Activated CD4-positive, alpha-beta memory T cell treated with anti-CD3 and anti-CD28 coated beads, Interleukin-2, amount 10 ng/mL, durations not matched to agents 7 days and 5 days (primary cell): Measurements from ENCODE around the gene BICDL2. TPM values are rescaled to one million over a fixed set of nuclear protein-coding genes. Genes with fewer than 3 reads are reported as not detected.

Experiments used
- CTCF ChIA-PET: fragments of 350-600 bp; sonication (Branson Sonifier 250); formaldehyde crosslinking; loops from one replicate; lab custom pipeline; 2021; ENCODE audit warnings: antibody characterized with exemption, inconsistent platforms; lab: Charles Lee
- POLR2A ChIA-PET: fragments of 350-600 bp; sonication (Branson Sonifier 250); formaldehyde crosslinking; loops from one replicate; lab custom pipeline; 2021; ENCODE audit warnings: antibody characterized with exemption; lab: Charles Lee
- DNase-seq: peaks from one replicate; pipeline ENCODE4 v3.0.0-alpha.2; 2020
- H3K27ac Mint-ChIP-seq: one replicate; pipeline ENCODE4 v1.8.0; 2021; ENCODE audit warnings: mild to moderate bottlenecking, mixed read lengths
- H3K27me3 Mint-ChIP-seq: one replicate; pipeline ENCODE4 v1.8.0; 2021; ENCODE audit warnings: mixed read lengths
- H3K36me3 Mint-ChIP-seq: one replicate; pipeline ENCODE4 v1.8.0; 2021; ENCODE audit warnings: low read depth, mixed read lengths
- H3K4me1 Mint-ChIP-seq: one replicate; pipeline ENCODE4 v1.8.0; 2021; ENCODE audit warnings: mixed read lengths
- H3K4me3 Mint-ChIP-seq: one replicate; pipeline ENCODE4 v1.8.0; 2021; ENCODE audit warnings: mild to moderate bottlenecking, mixed read lengths
- H3K9me3 Mint-ChIP-seq: one replicate; pipeline ENCODE4 v1.8.0; 2021; ENCODE audit warnings: mixed read lengths
- total RNA-seq, 2 experiments: library from RNA; stranded (reverse); gene quantifications; one replicate each; pipeline ENCODE4 v1.2.3, GENCODE V29; 2021

BICDL2 gene
- total RNA-seq, 2 experiments from 2014 or later = 1.4 to 1.9 TPM

- peaks cover 13% of the 10 kb centered on the region for H3K4me1 Mint-ChIP-seq
- H3K4me3 Mint-ChIP-seq = no peak within 1 kb of the TSS
- no peaks in the 10 kb centered on the region for H3K36me3 Mint-ChIP-seq
- POLR2A ChIA-PET = interaction anchor here (1.3 to 1.6 kb wide), 3 partner anchors 18 to 35 kb away, joined by 3 to 5 read pairs (median 3); partner anchors contain the start of gene PKMYT1
- no peak within 1 kb of the TSS for H3K27ac Mint-ChIP-seq
- H3K9me3 Mint-ChIP-seq = no peaks in the 10 kb centered on the region
- H3K27me3 Mint-ChIP-seq = peaks cover 25% of the 10 kb centered on the region
- DNase-seq = no peak
- CTCF ChIA-PET = no interaction called here
These were observed 23.8 kb downstream of the BICDL2 start, which contains the start of gene CLDN9 for GRCh38 chr16:3012828-3013420. CLDN9 (plus strand) TSS chr16:3012923; CDS start chr16:3013363, 440 bp downstream.

- H3K4me1 Mint-ChIP-seq = peaks cover 20% of the 10 kb centered on the region
- no peak for DNase-seq
- POLR2A ChIA-PET = interaction anchor here (1.6 kb wide), 2 partner anchors 18 to 32 kb away, joined by 3 to 5 read pairs; partner anchors contain the start of gene PKMYT1
These were observed 24.5 kb downstream of the BICDL2 start for GRCh38 chr16:3012246-3012645.

GRCh38 chr16:3010510-3010909 is 26.2 kb downstream of the BICDL2 start:
- POLR2A ChIA-PET = interaction anchor here (1.4 kb wide), 1 partner anchor 11 kb away, joined by 4 read pairs; no protein-coding TSS in a partner anchor
- DNase-seq = no peak
- Mint-ChIP-seq H3K36me3 (no peaks in the 10 kb centered on the region), H3K27ac (no peak overlapping the region), H3K4me3 (no peak overlapping the region), H3K4me1 (peaks cover 27% of the 10 kb centered on the region), H3K9me3 (no peaks in the 10 kb centered on the region), H3K27me3 (peaks cover 26% of the 10 kb centered on the region)
- CTCF ChIA-PET = interaction anchor here (0.6 to 1.7 kb wide), 3 partner anchors 19 to 459 kb away, joined by 5 to 6 read pairs (median 6); no protein-coding TSS in a partner anchor

More at GRCh38 chr16:3012246-3012645, 24.5 kb downstream of the BICDL2 start:
- CTCF ChIA-PET = interaction anchor here (1.6 kb wide), 1 partner anchor 117 kb away, joined by 3 read pairs; no protein-coding TSS in a partner anchor
- Mint-ChIP-seq H3K4me3 (no peak overlapping the region), H3K27me3 (peaks cover 24% of the 10 kb centered on the region), H3K36me3 (no peaks in the 10 kb centered on the region), H3K27ac (no peak overlapping the region), H3K9me3 (no peaks in the 10 kb centered on the region)

- no peak overlapping the region for H3K4me3 Mint-ChIP-seq
- H3K27me3 Mint-ChIP-seq = peaks cover 28% of the 10 kb centered on the region
- no peaks in the 10 kb centered on the region for H3K36me3 Mint-ChIP-seq
- no peaks in the 10 kb centered on the region for H3K9me3 Mint-ChIP-seq
- ChIA-PET POLR2A (interaction anchor here (0.9 to 1.4 kb wide), 2 partner anchors 12 to 15 kb away, joined by 3 to 4 read pairs; no protein-coding TSS in a partner anchor), CTCF (interaction anchor here (0.6 to 1.7 kb wide), 3 partner anchors 19 to 458 kb away, joined by 5 to 6 read pairs (median 6); no protein-coding TSS in a partner anchor)
- H3K27ac Mint-ChIP-seq = no peak overlapping the region
- DNase-seq = no peak
- peaks cover 30% of the 10 kb centered on the region for H3K4me1 Mint-ChIP-seq
These were observed 27.0 kb downstream of the BICDL2 start for GRCh38 chr16:3009568-3010390.

- peaks cover 34% of the 10 kb centered on the region for H3K4me1 Mint-ChIP-seq
- POLR2A ChIA-PET = interaction anchor here (0.9 to 5.4 kb wide), 4 partner anchors 9 to 28 kb away, joined by 3 to 52 read pairs (median 6); partner anchors contain the start of genes CLDN6, PKMYT1 and TNFRSF12A
- no peaks in the 10 kb centered on the region for H3K9me3 Mint-ChIP-seq
These were observed 28.1 kb downstream of the BICDL2 start for GRCh38 chr16:3008690-3009037.

GRCh38 chr16:3007957-3008689 is 28.6 kb downstream of the BICDL2 start:
- Mint-ChIP-seq H3K9me3 (no peaks in the 10 kb centered on the region), H3K4me1 (peaks cover 35% of the 10 kb centered on the region), H3K27me3 (peaks cover 22% of the 10 kb centered on the region), H3K27ac (peak overlapping the region; percentile 7), H3K36me3 (no peaks in the 10 kb centered on the region), H3K4me3 (no peak overlapping the region)
- ChIA-PET POLR2A (interaction anchor here (0.9 to 5.4 kb wide), 4 partner anchors 10 to 126 kb away, joined by 3 to 52 read pairs (median 6); partner anchors contain the start of genes CLDN6, PKMYT1, TNFRSF12A and ZNF213), CTCF (interaction anchor here (0.8 to 10.3 kb wide), 7 partner anchors 11 to 122 kb away, joined by 3 to 209 read pairs (median 4); partner anchors contain the start of genes HCFC1R1 and THOC6)
- DNase-seq = no peak

More at GRCh38 chr16:3008690-3009037, 28.1 kb downstream of the BICDL2 start:
- Mint-ChIP-seq H3K36me3 (no peaks in the 10 kb centered on the region), H3K27me3 (peaks cover 22% of the 10 kb centered on the region), H3K27ac (no peak overlapping the region), H3K4me3 (no peak overlapping the region)
- CTCF ChIA-PET = interaction anchor here (0.8 to 10.3 kb wide), 4 partner anchors 15 to 121 kb away, joined by 3 to 209 read pairs (median 4); partner anchors contain the start of genes HCFC1R1 and THOC6
- DNase-seq = no peak

GRCh38 chr16:3007059-3007956 is 29.4 kb downstream of the BICDL2 start:
- POLR2A ChIA-PET = interaction anchor here (0.7 to 5.4 kb wide), 5 partner anchors 10 to 127 kb away, joined by 3 to 52 read pairs (median 5); partner anchors contain the start of genes CLDN6, PKMYT1, TNFRSF12A and ZNF213
- H3K27ac Mint-ChIP-seq = peak overlapping the region; percentile 11
- CTCF ChIA-PET = interaction anchor here (0.8 to 10.3 kb wide), 7 partner anchors 12 to 122 kb away, joined by 3 to 209 read pairs (median 4); partner anchors contain the start of genes HCFC1R1 and THOC6
- H3K36me3 Mint-ChIP-seq = no peaks in the 10 kb centered on the region
- peaks cover 38% of the 10 kb centered on the region for H3K4me1 Mint-ChIP-seq
- no peaks in the 10 kb centered on the region for H3K9me3 Mint-ChIP-seq
- H3K4me3 Mint-ChIP-seq = no peak overlapping the region
- DNase-seq = no peak
- H3K27me3 Mint-ChIP-seq = peaks cover 16% of the 10 kb centered on the region

GRCh38 chr16:3004781-3005284 is 31.9 kb downstream of the BICDL2 start:
- POLR2A ChIA-PET = interaction anchor here (0.7 to 5.4 kb wide), 4 partner anchors 17 to 70 kb away, joined by 3 to 52 read pairs (median 12); partner anchors contain the start of genes PKMYT1 and TNFRSF12A
- no peak for DNase-seq
- CTCF ChIA-PET = interaction anchor here (1.1 to 10.3 kb wide), 5 partner anchors 24 to 130 kb away, joined by 5 to 209 read pairs (median 9); partner anchors contain the start of genes PKMYT1 and ZNF213
- Mint-ChIP-seq H3K27me3 (peaks cover 16% of the 10 kb centered on the region), H3K4me1 (peaks cover 38% of the 10 kb centered on the region), H3K36me3 (no peaks in the 10 kb centered on the region), H3K9me3 (no peaks in the 10 kb centered on the region), H3K4me3 (peak overlapping the region; percentile 74), H3K27ac (no peak overlapping the region)

- Mint-ChIP-seq H3K36me3 (no peaks in the 10 kb centered on the region), H3K4me3 (no peak overlapping the region), H3K4me1 (peaks cover 38% of the 10 kb centered on the region), H3K9me3 (no peaks in the 10 kb centered on the region), H3K27ac (no peak overlapping the region), H3K27me3 (peaks cover 16% of the 10 kb centered on the region)
- no peak for DNase-seq
- POLR2A ChIA-PET = interaction anchor here (0.9 to 5.4 kb wide), 7 partner anchors 17 to 71 kb away, joined by 3 to 52 read pairs (median 4); partner anchors contain the start of genes PKMYT1 and TNFRSF12A
- CTCF ChIA-PET = interaction anchor here (0.6 to 10.3 kb wide), 21 partner anchors 9 to 167 kb away, joined by 3 to 209 read pairs (median 5); partner anchors contain the start of genes CLDN6, FLYWCH2, HCFC1R1 and PKMYT1
These were observed 32.4 kb downstream of the BICDL2 start for GRCh38 chr16:3004319-3004718.

- no peaks in the 10 kb centered on the region for H3K36me3 Mint-ChIP-seq
- POLR2A ChIA-PET = interaction anchor here (0.9 to 5.4 kb wide), 8 partner anchors 18 to 71 kb away, joined by 3 to 52 read pairs (median 4); partner anchors contain the start of genes PKMYT1 and TNFRSF12A
- peak; percentile 98 for DNase-seq
- CTCF ChIA-PET = interaction anchor here (0.6 to 10.3 kb wide), 22 partner anchors 8 to 168 kb away, joined by 3 to 209 read pairs (median 4); partner anchors contain the start of genes CLDN6, FLYWCH2, HCFC1R1 and PKMYT1
- no peaks in the 10 kb centered on the region for H3K9me3 Mint-ChIP-seq
- H3K4me3 Mint-ChIP-seq = peak overlapping the region; percentile 72
- peaks cover 18% of the 10 kb centered on the region for H3K27me3 Mint-ChIP-seq
- H3K27ac Mint-ChIP-seq = peak overlapping the region; percentile 16
- H3K4me1 Mint-ChIP-seq = peaks cover 33% of the 10 kb centered on the region
These were observed 33.0 kb downstream of the BICDL2 start for GRCh38 chr16:3003582-3004270.
